Lower lobe of right lung (tissue), 2 donors: ENCODE measurements around the gene LAMTOR4. TPM values are rescaled to one million over a fixed set of nuclear protein-coding genes. Genes with fewer than 3 reads are reported as not detected.

Experiments
- ATAC-seq, 2 donors: fragments of 200-7000 bp; cut with Tn5 transposase; one replicate each; pipeline ENCODE4 v1.9.1; 2020 to 2022; ENCODE audit warnings: mild to moderate bottlenecking in 2 of 2, moderate library complexity in 2 of 2
- DNase-seq: peaks from one replicate; pipeline ENCODE4 v3.0.0-alpha.2; 2020
- H3K27ac ChIP-seq: fragments of 200-600 bp; one replicate; pipeline ENCODE4 v1.8.0; 2022
- H3K27me3 ChIP-seq: fragments of 200-600 bp; one replicate; pipeline ENCODE4 v1.8.0; 2022; ENCODE audit warnings: low read depth
- H3K36me3 ChIP-seq: fragments of 200-600 bp; one replicate; pipeline ENCODE4 v1.8.0; 2022; ENCODE audit warnings: mild to moderate bottlenecking
- H3K4me1 ChIP-seq: fragments of 200-600 bp; one replicate; pipeline ENCODE4 v1.8.0; 2022
- H3K4me3 ChIP-seq: fragments of 200-600 bp; one replicate; pipeline ENCODE4 v1.8.0; 2022; ENCODE audit warnings: mild to moderate bottlenecking
- H3K9me3 ChIP-seq: fragments of 200-600 bp; one replicate; pipeline ENCODE4 v1.8.0; 2022
- intact Hi-C: fragments of 100-400 bp; cut with DNase I; formaldehyde crosslinking; loops from one replicate; pipeline ENCODE4 v1.11.0; 2022
- total RNA-seq: library from RNA; stranded (reverse); fragmentation: NEBNext Ultra II Directional; extraction: Animal tissue kit (Norgen Biotek cat#: 25700); gene quantifications from one replicate; pipeline ENCODE4 v1.2.1, GENCODE V29; 2021
- TF ChIP-seq, protein P1 (sequence below): fragments of 200-600 bp; IDR thresholded peaks from one replicate; pipeline ENCODE4 v1.8.0; 2022; ENCODE audit warnings: antibody characterized with exemption, mild to moderate bottlenecking
- donor health status: DM: no; HTN: yes; CAD: no; lungs with severe emphysema.

LAMTOR4 gene
- total RNA-seq, 1 donor from 2014 or later, result 131 TPM

DNA sequence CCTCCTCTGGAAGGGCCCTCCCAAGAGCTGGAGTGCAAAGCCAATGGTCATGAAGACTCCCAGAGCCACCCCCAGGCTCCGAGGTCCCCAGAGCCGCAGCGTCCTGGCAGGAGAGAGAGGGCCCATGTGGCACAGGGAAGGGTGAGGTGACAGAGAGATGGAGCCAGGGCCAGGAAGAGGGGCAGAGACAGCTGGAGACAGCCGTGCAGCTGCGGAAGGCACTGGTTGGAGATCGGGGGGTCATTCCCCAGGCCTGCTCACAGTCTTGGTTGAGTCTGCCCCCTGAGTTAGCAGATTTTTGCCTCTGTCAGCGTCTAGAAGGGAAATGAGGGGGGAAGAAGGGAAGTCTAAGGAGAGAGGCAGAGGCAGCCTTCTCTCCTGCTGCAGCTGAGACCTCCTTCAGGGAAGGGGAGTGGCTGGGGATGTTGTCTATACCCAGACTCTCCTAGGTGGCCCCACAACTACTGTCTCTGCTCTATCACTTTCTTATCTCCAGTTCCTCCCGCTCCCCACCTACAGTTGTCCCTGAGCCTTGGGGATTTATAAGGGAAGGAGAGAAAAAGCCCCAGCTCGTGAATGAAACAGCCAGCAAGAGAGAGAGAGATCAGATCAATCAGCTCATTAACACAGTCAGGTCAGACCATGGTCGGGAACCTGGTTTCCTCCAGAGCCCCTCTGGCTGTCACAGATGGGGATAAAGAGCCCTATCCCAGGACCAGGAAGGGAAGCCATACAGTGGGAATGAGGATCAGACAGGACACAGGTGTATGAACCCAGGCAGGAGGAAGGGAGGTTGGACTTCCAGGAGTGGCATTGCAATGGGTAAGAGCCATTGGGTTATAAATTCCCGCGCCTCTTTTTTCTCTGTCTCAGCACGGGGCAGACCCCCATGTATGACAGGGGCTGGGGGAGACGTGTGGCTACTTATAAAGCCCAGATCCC, 18.5 kb downstream of the LAMTOR4 start:
- Histone ChIP-seq H3K27me3 (peaks cover 30% of the 10 kb centered on the region), H3K4me1 (peaks cover 35% of the 10 kb centered on the region), H3K9me3 (no peaks in the 10 kb centered on the region), H3K27ac (no peak overlapping the region), H3K4me3 (peak overlapping the region; percentile 55), H3K36me3 (no peaks in the 10 kb centered on the region)
- ATAC-seq (no peak), DNase-seq (no peak)
- intact Hi-C loops, result no loop called here
- TF ChIP-seq, protein P1, sequence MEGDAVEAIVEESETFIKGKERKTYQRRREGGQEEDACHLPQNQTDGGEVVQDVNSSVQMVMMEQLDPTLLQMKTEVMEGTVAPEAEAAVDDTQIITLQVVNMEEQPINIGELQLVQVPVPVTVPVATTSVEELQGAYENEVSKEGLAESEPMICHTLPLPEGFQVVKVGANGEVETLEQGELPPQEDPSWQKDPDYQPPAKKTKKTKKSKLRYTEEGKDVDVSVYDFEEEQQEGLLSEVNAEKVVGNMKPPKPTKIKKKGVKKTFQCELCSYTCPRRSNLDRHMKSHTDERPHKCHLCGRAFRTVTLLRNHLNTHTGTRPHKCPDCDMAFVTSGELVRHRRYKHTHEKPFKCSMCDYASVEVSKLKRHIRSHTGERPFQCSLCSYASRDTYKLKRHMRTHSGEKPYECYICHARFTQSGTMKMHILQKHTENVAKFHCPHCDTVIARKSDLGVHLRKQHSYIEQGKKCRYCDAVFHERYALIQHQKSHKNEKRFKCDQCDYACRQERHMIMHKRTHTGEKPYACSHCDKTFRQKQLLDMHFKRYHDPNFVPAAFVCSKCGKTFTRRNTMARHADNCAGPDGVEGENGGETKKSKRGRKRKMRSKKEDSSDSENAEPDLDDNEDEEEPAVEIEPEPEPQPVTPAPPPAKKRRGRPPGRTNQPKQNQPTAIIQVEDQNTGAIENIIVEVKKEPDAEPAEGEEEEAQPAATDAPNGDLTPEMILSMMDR, result no peak

DNA sequence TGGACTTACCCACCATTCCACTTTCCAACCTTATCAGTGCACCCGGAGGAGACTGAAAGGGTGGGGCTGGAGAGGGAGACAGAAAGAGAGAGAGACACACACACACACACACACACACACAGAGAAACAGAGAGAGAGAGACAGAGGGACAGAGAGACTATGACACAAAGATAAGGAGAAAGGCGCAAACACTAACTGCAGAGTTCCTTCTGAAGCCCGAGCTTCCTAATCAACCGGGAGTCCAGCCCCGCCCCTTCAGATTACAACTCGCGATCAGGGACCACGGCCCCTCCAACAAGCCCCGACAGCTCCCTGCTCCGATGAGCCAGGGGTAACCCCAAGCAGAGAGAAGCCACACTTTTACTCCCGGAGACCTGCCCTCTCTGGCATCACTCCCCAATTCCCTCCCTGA, 19.2 kb downstream of the LAMTOR4 start:
- peak overlapping the region; percentile 62 for H3K27ac ChIP-seq
- ATAC-seq, result peak; percentile 13 to 14
- TF ChIP-seq, protein P1, result no peak
- H3K4me1 ChIP-seq, result peaks cover 35% of the 10 kb centered on the region
- intact Hi-C loops, result no loop called here
- peaks cover 31% of the 10 kb centered on the region for H3K27me3 ChIP-seq
- no peaks in the 10 kb centered on the region for H3K9me3 ChIP-seq
- H3K36me3 ChIP-seq, result no peaks in the 10 kb centered on the region
- H3K4me3 ChIP-seq, result peak overlapping the region; percentile 55
- no peak for DNase-seq

DNA sequence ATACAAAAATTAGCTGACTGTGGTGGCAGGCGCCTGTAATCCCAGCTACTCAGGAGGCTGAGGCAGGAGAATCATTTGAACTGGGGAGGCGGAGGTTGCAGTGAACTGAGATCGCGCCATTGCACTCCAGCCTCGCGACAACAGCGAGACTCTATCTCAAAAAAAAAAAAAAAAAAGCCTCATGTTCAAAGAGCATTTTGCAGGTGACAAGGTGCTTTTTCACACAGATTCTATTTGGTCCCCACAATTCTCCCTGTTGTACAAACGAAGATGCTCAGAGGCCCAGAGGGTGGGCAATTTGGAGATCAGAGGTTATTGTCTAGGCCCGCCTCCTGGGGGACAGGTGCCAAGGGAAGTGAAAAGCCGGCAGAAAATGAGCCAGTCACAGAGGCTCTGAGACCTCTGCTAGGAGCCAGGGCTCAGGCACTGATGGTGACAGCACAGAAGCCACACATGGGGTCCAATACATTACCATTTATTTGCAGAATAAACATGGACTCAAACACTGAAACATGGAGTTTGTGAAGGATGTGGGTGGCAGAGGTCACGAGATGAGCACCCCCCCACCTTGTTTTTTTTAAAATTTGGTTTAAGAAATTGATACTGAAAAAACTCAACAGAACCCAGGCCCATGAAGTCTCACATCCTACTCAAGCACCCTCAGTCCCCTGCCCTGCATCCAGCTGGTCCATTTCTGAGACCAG, 20.6 kb downstream of the LAMTOR4 start:
- no peaks in the 10 kb centered on the region for H3K9me3 ChIP-seq
- TF ChIP-seq, protein P1, result no peak
- peaks cover 35% of the 10 kb centered on the region for H3K4me1 ChIP-seq
- no peak for ATAC-seq
- H3K36me3 ChIP-seq, result no peaks in the 10 kb centered on the region
- intact Hi-C loops, result no loop called here
- DNase-seq, result no peak
- H3K4me3 ChIP-seq, result peak overlapping the region; percentile 55
- H3K27me3 ChIP-seq, result peaks cover 31% of the 10 kb centered on the region
- peak overlapping the region; percentile 62 for H3K27ac ChIP-seq

DNA sequence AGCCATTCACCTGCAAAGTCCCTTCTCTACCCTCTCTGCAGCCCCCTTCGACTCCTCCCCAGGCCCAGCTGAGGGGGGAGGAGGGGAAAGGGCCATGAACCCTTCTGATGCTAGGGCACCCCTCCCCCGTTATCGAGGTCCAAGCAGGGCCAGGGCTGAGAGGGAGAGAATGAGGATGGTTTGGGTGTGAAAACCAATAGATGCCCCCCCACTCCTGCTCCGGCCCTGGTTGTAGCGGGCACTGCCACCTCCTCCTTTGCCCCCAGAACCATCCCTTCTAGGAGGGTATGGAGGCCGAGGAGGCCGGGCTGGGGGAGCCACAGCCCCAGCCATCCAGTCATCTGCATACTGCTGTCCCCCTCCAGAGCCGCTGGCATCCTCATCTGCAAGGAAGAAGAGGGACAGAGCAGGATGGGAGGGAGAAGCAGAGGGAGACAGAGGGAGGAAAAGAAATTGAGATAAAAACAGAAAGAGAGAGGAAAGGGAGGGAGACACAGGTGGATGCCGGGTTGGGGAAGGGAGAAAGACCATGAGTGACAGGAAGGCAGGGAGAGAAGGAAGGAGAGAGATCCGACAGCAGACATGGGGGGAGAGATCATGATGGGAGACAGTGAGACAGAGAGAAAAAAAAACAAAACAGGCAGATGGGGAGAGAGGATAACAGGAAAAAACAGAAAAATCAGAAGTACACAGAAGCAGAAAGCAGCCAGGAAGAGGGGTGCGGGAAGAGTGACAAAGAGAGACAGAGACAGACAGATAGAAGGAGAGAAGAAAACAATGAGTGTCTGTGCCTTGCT, 21.6 kb downstream of the LAMTOR4 start:
- TF ChIP-seq, protein P1, result no peak

DNA sequence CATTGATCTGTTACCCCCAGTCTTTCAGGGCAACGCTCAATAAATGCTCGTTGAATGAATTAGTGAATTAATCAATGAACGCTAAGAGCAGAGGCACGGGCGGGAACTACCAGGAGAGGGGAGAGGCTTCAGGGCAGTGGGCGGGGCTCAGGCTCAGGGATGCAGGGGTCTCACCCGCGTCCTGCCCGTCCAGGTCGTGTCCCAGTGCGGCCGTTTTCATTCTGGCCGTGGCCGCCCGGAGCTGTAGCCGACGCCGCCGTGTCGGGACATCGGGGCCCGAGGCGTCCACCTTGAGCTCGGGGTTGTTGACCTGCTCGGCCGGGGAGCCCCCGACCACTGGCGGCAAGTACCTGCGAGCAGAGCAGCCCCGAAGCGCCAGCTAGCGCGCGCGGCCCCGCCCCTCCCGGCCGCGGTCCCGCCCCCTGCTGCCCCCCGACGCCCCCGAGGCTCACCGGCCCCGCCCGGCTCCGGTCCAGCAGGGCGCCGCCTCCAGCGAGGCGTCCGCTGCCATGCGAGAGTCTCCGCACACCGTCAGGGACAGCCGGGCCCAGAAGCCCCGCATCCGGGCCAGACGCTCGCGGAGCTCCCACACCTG, 22.5 kb downstream of the LAMTOR4 start:
- ATAC-seq, result peak; percentile 27 to 39
- H3K27me3 ChIP-seq, result peaks cover 31% of the 10 kb centered on the region
- intact Hi-C loops, result no loop called here
- no peak for DNase-seq
- peak overlapping the region; percentile 45 for H3K4me3 ChIP-seq
- TF ChIP-seq, protein P1, result no peak
- no peak overlapping the region for H3K27ac ChIP-seq
- no peaks in the 10 kb centered on the region for H3K9me3 ChIP-seq
- peaks cover 35% of the 10 kb centered on the region for H3K4me1 ChIP-seq
- no peaks in the 10 kb centered on the region for H3K36me3 ChIP-seq

More for the DNA sequence above, 21.6 kb downstream of the LAMTOR4 start:
- Histone ChIP-seq H3K4me1 (peaks cover 35% of the 10 kb centered on the region), H3K36me3 (no peaks in the 10 kb centered on the region), H3K27ac (no peak overlapping the region), H3K4me3 (no peak overlapping the region), H3K27me3 (peaks cover 31% of the 10 kb centered on the region), H3K9me3 (no peaks in the 10 kb centered on the region)
- intact Hi-C loops, result no loop called here
- no peak for ATAC-seq
- DNase-seq, result no peak
